Caco-2 (cell line): ENCODE measurements around the gene LYST. TPM values are rescaled to one million over a fixed set of nuclear protein-coding genes. Genes with fewer than 3 reads are reported as not detected.

ENCODE experiments used
- BruUV-seq: library from RNA; stranded (reverse); fragments of 400-500 nt; replicated peaks from 2 replicates; lab custom pipeline; 2021; lab: Mats Ljungman, UMichigan
- CTCF ChIA-PET: fragments of 300-600 bp; sonication (Branson Sonifier 250); formaldehyde crosslinking; loops from one replicate; lab custom pipeline; 2022; ENCODE audit warnings: antibody characterized with exemption; lab: Charles Lee
- POLR2A ChIA-PET: fragments of 300-600 bp; sonication (Branson Sonifier 250); formaldehyde crosslinking; loops from one replicate; lab custom pipeline; 2022; ENCODE audit warnings: antibody characterized with exemption; lab: Charles Lee
- DNase-seq, 2 experiments: peaks; one replicate each; pipeline versions ENCODE4 v3.0.0 to v3.0.0-alpha.2; 2020 to 2022
- H3K27me3 ChIP-seq: replicated peaks from 2 replicates; pipeline ENCODE4 v1.6.0; 2011; ENCODE audit warnings: low read length; ENCODE audit not compliant: control insufficient read depth, insufficient read depth
- H3K36me3 ChIP-seq: 2 replicates; pipeline ENCODE4 v1.5.1; 2011; ENCODE audit warnings: low read length; ENCODE audit not compliant: control insufficient read depth, insufficient read depth
- H3K4me1 ChIP-seq: fragments of 250-450 bp; sonication (Bioruptor Pico); 2 replicates; pipeline ENCODE4 v1.5.1; 2020; ENCODE audit warnings: mild to moderate bottlenecking
- H3K4me3 ChIP-seq: 2 replicates; pipeline ENCODE4 v1.5.1; 2011; ENCODE audit warnings: low read depth, mild to moderate bottlenecking, control low read depth, low read length
- H3K9me3 ChIP-seq: fragments of 250-450 bp; sonication (Bioruptor Pico); 2 replicates; pipeline ENCODE4 v1.5.1; 2020; ENCODE audit warnings: mild to moderate bottlenecking, moderate library complexity
- H3K27ac Mint-ChIP-seq: one replicate; pipeline ENCODE4 v1.8.0; 2022; ENCODE audit warnings: mixed read lengths; ENCODE audit not compliant: unreplicated experiment
- H3K27me3 Mint-ChIP-seq: one replicate; pipeline ENCODE4 v1.8.0; 2022; ENCODE audit warnings: mixed read lengths; ENCODE audit not compliant: insufficient read depth, unreplicated experiment
- H3K36me3 Mint-ChIP-seq: one replicate; pipeline ENCODE4 v1.8.0; 2022; ENCODE audit warnings: mild to moderate bottlenecking, mixed read lengths; ENCODE audit not compliant: insufficient read depth, unreplicated experiment
- H3K4me1 Mint-ChIP-seq: one replicate; pipeline ENCODE4 v1.8.0; 2022; ENCODE audit warnings: low read depth, mixed read lengths; ENCODE audit not compliant: unreplicated experiment
- H3K4me3 Mint-ChIP-seq: one replicate; pipeline ENCODE4 v1.8.0; 2022; ENCODE audit warnings: mild to moderate bottlenecking, moderate library complexity, mixed read lengths; ENCODE audit not compliant: unreplicated experiment
- H3K9me3 Mint-ChIP-seq: one replicate; pipeline ENCODE4 v1.8.0; 2022; ENCODE audit warnings: mixed read lengths; ENCODE audit not compliant: unreplicated experiment
- intact Hi-C: fragments of 100-400 bp; cut with micrococcal nuclease; formaldehyde crosslinking; loops from one replicate; pipeline ENCODE4 v1.10.0; 2022; ENCODE audit not compliant: unreplicated experiment
- total RNA-seq: library from RNA; stranded (reverse); gene quantifications from 2 replicates; pipeline ENCODE4 v1.2.3, GENCODE V29; 2022
- TF ChIP-seq, protein P1 (sequence below), 2 experiments: fragments of 200-600 bp in 1 of 2; IDR thresholded peaks; 1 replicate in 1 of 2; 2 replicates in 1 of 2; pipeline versions ENCODE4 v1.5.1 to v1.8.0; 2011 to 2022; ENCODE audit warnings: antibody characterized with exemption in 1 of 2, control low read depth in 1 of 2, inconsistent platforms in 1 of 2, low read depth in 1 of 2, low read length in 1 of 2, mild to moderate bottlenecking in 1 of 2, moderate library complexity in 1 of 2; ENCODE audit not compliant: insufficient read depth in 1 of 2, severe bottlenecking in 1 of 2, unreplicated experiment in 1 of 2

The LYST gene
- total RNA-seq, 1 experiment from 2014 or later, result 5.6 TPM

DNA sequence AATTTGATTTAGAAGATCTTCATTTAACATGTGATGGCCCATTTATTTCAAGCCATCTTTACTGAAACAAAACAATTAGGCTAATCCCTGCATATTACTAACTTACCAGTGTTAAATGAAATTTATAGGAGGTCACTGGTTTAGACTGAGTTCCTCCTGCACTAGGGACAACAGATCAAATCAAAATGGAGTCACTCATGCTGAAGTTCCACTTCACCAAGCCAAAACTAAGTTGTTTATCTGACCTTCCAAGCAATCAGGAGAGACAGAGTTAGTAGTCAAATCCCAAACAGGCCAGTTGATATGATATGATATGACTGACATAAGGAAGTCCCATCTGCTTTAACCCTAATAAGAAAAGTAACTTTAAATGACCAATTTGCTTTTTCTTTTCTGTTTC lies 4.8 kb downstream of the LYST start:
- Mint-ChIP-seq H3K9me3 (no peaks in the 10 kb centered on the region), H3K27ac (no peak overlapping the region), H3K4me1 (peaks cover 6% of the 10 kb centered on the region), H3K4me3 (no peak overlapping the region), H3K27me3 (no peaks in the 10 kb centered on the region), H3K36me3 (peaks cover 3% of the 10 kb centered on the region)
- no peaks in the 10 kb centered on the region for H3K27me3 ChIP-seq
- no peaks in the 10 kb centered on the region for H3K4me1 ChIP-seq
- no peaks in the 10 kb centered on the region for H3K9me3 ChIP-seq
- no peak overlapping the region for H3K4me3 ChIP-seq
- TF ChIP-seq, protein P1, sequence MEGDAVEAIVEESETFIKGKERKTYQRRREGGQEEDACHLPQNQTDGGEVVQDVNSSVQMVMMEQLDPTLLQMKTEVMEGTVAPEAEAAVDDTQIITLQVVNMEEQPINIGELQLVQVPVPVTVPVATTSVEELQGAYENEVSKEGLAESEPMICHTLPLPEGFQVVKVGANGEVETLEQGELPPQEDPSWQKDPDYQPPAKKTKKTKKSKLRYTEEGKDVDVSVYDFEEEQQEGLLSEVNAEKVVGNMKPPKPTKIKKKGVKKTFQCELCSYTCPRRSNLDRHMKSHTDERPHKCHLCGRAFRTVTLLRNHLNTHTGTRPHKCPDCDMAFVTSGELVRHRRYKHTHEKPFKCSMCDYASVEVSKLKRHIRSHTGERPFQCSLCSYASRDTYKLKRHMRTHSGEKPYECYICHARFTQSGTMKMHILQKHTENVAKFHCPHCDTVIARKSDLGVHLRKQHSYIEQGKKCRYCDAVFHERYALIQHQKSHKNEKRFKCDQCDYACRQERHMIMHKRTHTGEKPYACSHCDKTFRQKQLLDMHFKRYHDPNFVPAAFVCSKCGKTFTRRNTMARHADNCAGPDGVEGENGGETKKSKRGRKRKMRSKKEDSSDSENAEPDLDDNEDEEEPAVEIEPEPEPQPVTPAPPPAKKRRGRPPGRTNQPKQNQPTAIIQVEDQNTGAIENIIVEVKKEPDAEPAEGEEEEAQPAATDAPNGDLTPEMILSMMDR (IDR thresholded peaks at IDR 0.05; ENCODE audit: insufficient read depth in 1 of 2, low read depth in 1 of 2, low read length in 1 of 2, severe bottlenecking in 1 of 2, unreplicated experiment in 1 of 2), result no peak
- intact Hi-C loops, result loop anchor here (10.0 kb wide), 1 partner anchor 357 kb away; the partner anchor contains the start of gene B3GALNT2
- no peak for DNase-seq
- POLR2A ChIA-PET, result no interaction called here
- CTCF ChIA-PET, result no interaction called here
- no peaks in the 10 kb centered on the region for H3K36me3 ChIP-seq
- BruUV-seq, result no TSS peak

DNA sequence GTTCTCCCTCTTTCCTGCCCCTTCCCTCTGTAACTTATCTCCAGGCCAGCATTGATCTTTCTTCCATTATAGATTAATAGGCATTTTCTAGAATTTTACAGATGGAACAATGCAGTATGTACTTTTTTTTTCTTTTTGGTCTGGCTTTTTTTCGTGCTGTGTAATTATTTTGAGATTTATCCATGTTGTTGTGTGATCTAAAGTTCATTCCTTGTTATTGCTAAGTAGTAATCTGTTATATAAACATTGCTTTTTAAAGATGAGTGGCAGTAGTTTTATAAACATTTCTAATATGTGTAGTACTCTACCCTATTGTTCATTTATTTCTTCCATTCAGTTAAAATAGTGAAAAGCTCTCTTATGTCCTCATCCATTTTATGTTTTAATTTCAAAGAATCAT lies 5.9 kb downstream of the LYST start:
- no peak for DNase-seq
- H3K9me3 Mint-ChIP-seq, result no peaks in the 10 kb centered on the region

GRCh38 chr1:235859789-235860188 lies 6.9 kb downstream of the LYST start:
- Mint-ChIP-seq H3K4me3 (no peak overlapping the region), H3K27ac (no peak overlapping the region), H3K4me1 (peaks cover 2% of the 10 kb centered on the region), H3K27me3 (no peaks in the 10 kb centered on the region), H3K36me3 (no peaks in the 10 kb centered on the region), H3K9me3 (no peaks in the 10 kb centered on the region)
- Histone ChIP-seq H3K36me3 (no peaks in the 10 kb centered on the region), H3K4me3 (no peak overlapping the region), H3K27me3 (no peaks in the 10 kb centered on the region), H3K4me1 (no peaks in the 10 kb centered on the region), H3K9me3 (no peaks in the 10 kb centered on the region)
- no TSS peak for BruUV-seq
- TF ChIP-seq, protein P1 (IDR thresholded peaks at IDR 0.05; ENCODE audit: insufficient read depth in 1 of 2, low read depth in 1 of 2, low read length in 1 of 2, severe bottlenecking in 1 of 2, unreplicated experiment in 1 of 2), result no peak
- intact Hi-C loops, result loop anchor here (10.0 kb wide), 1 partner anchor 355 kb away; the partner anchor contains the start of gene B3GALNT2
- no peak for DNase-seq
- CTCF ChIA-PET, result interaction anchor here (0.5 kb wide), 1 partner anchor 44 kb away, joined by 12 read pairs; no protein-coding TSS in a partner anchor
- POLR2A ChIA-PET, result no interaction called here

More for the DNA sequence above, 5.9 kb downstream of the LYST start:
- Histone ChIP-seq H3K4me3 (no peak overlapping the region), H3K36me3 (no peaks in the 10 kb centered on the region), H3K9me3 (no peaks in the 10 kb centered on the region), H3K27me3 (no peaks in the 10 kb centered on the region), H3K4me1 (no peaks in the 10 kb centered on the region)
- POLR2A ChIA-PET, result no interaction called here
- intact Hi-C loops, result loop anchor here (10.0 kb wide), 1 partner anchor 356 kb away; the partner anchor contains the start of gene B3GALNT2
- no TSS peak for BruUV-seq
- Mint-ChIP-seq H3K4me3 (no peak overlapping the region), H3K36me3 (no peaks in the 10 kb centered on the region), H3K4me1 (peaks cover 6% of the 10 kb centered on the region), H3K27ac (no peak overlapping the region), H3K27me3 (no peaks in the 10 kb centered on the region)
- TF ChIP-seq, protein P1 (IDR thresholded peaks at IDR 0.05; ENCODE audit: insufficient read depth in 1 of 2, low read depth in 1 of 2, low read length in 1 of 2, severe bottlenecking in 1 of 2, unreplicated experiment in 1 of 2), result no peak
- CTCF ChIA-PET, result no interaction called here
